DMS153 (cell line): ENCODE results near the gene DOCK7.

Experiments
- DNase-seq: peaks from one replicate; lab custom pipeline; 2025; lab: John Stamatoyannopoulos, UW

Gene DOCK7

GRCh38 chr1:62415687-62416086, 272.5 kb downstream of the DOCK7 start:
- no peak for DNase-seq

- peak; percentile 28 for DNase-seq
These were observed 280.7 kb downstream of the DOCK7 start for GRCh38 chr1:62407398-62408009.

GRCh38 chr1:62406576-62406975, 281.6 kb downstream of the DOCK7 start:
- DNase-seq: no peak

- DNase-seq: no peak
These were observed 282.9 kb downstream of the DOCK7 start for GRCh38 chr1:62405247-62405646.
